WERI-Rb-1 (cell line): ENCODE results near the gene TKTL2.

ENCODE experiments used
- DNase-seq: peaks from one replicate; pipeline ENCODE4 v3.0.0-alpha.2; 2020
- H3K27ac ChIP-seq: fragments of 250-450 bp; sonication (Bioruptor Pico); 2 replicates; pipeline ENCODE4 v1.5.1; 2020; ENCODE audit warnings: mild to moderate bottlenecking, moderate library complexity
- H3K27me3 ChIP-seq: fragments of 250-450 bp; sonication (Bioruptor Pico); 2 replicates; pipeline ENCODE4 v1.5.1; 2021; ENCODE audit warnings: mild to moderate bottlenecking, low read depth, moderate library complexity; ENCODE audit not compliant: insufficient read depth, severe bottlenecking
- H3K36me3 ChIP-seq: fragments of 250-450 bp; sonication (Bioruptor Pico); 2 replicates; pipeline ENCODE4 v1.5.1; 2020; ENCODE audit warnings: mild to moderate bottlenecking, moderate library complexity
- H3K4me3 ChIP-seq: 2 replicates; pipeline ENCODE4 v1.5.1; 2011; ENCODE audit warnings: low read depth, mild to moderate bottlenecking, control low read depth, low read length
- H3K9me3 ChIP-seq: fragments of 250-450 bp; sonication (Bioruptor Pico); 2 replicates; pipeline ENCODE4 v1.5.1; 2021; ENCODE audit warnings: mild to moderate bottlenecking, moderate library complexity; ENCODE audit not compliant: severe bottlenecking
- TF ChIP-seq, protein P1 (sequence below): IDR thresholded peaks from 2 replicates; pipeline ENCODE4 v1.5.1; 2011; ENCODE audit warnings: low read depth, mild to moderate bottlenecking, control low read depth, inconsistent platforms, low read length

TKTL2 gene

DNA sequence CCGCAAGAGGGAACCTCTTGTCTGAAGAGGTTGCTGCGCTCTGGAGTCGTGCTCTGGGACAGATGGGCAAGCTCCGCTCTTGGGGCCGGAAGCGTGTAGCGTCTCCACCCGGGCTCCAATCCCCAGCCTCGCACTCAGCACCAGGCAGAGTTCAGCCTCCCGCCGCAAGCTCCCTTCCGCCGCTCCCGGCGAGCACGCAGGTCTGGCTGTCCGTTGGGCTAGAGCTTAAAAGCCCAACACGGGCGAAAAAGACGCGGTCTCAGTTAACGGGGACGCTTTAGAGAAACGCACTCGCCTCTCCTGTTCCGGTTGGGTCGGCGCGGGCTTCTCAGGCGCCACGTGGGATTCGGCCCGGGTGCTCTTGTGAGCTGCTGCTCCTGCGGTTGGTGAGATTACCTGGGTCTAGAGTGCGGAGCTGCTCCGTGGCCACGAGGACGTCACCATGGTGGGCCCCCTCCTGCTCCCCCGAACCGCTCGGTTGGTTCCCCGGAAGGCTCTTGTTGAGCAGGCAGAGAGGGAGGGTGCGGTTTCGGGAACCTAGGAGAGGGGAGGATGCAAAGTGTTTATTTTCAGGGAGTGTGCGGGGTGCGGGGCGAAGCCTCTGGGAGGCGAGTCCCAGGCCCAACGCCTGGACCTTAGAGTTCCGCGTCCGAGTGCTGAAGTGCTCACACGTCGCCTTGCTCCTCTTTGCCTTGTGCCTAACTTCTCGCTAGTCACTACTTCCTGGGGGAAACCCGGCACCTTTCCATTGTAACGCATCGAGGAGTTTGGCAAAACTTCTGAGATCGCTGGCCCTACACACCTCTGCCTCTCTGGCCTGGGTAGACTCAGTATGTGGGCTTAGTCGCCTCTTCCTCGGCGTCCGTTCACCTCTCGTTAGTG, 21.0 kb upstream of the TKTL2 start, which contains the start of gene TMA16:
Gene TMA16 (plus strand): TSS at position 331 of the 882 bp plus-strand sequence. CDS start 112 bp downstream, at position 443.
- TF ChIP-seq, protein P1, sequence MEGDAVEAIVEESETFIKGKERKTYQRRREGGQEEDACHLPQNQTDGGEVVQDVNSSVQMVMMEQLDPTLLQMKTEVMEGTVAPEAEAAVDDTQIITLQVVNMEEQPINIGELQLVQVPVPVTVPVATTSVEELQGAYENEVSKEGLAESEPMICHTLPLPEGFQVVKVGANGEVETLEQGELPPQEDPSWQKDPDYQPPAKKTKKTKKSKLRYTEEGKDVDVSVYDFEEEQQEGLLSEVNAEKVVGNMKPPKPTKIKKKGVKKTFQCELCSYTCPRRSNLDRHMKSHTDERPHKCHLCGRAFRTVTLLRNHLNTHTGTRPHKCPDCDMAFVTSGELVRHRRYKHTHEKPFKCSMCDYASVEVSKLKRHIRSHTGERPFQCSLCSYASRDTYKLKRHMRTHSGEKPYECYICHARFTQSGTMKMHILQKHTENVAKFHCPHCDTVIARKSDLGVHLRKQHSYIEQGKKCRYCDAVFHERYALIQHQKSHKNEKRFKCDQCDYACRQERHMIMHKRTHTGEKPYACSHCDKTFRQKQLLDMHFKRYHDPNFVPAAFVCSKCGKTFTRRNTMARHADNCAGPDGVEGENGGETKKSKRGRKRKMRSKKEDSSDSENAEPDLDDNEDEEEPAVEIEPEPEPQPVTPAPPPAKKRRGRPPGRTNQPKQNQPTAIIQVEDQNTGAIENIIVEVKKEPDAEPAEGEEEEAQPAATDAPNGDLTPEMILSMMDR, result no peak
- H3K4me3 ChIP-seq, result peak within 1 kb of the TSS; percentile 95
- H3K27ac ChIP-seq, result peak within 1 kb of the TSS; percentile 95
- H3K27me3 ChIP-seq, result no peaks in the 10 kb centered on the region
- H3K9me3 ChIP-seq, result no peaks in the 10 kb centered on the region
- H3K36me3 ChIP-seq, result peaks cover 14% of the 10 kb centered on the region
- DNase-seq, result peak; percentile 97

DNA sequence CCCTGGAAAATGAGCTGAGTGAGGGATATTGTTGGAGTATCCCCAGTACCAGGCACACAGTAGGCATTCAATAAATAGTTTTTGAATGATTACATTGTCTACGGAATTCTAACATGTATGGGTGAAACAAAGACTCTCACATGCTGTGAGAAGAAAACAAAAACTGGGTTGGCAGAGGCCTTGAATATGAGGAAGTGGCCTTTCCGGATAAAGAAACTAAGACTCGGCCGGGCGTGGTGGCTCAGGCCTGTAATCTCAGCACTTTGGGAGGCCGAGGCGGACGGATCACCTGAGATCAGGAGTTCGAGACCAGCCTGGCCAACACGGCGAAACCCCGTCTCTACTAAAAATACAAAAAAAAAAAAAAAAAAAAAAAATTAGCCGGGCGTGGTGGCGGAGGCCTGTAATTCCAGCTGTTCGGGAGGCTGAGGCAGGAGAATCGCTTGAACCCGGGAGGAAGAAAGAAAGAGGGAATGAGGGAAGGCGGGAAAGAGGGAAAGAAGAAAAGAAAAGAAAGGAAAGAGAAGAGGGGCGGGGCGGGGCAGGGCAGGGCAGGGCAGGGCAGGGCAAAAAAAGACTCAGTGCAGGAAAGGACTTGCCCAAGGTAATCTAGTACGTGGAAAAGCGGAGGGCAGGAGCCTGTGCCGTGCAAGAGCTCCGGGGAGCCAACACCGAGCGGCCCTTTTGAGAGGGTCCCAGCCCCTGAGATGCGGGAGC, 20.2 kb upstream of the TKTL2 start:
- Histone ChIP-seq H3K27ac (peak overlapping the region; percentile 95), H3K36me3 (peaks cover 14% of the 10 kb centered on the region), H3K4me3 (peak overlapping the region; percentile 95), H3K9me3 (no peaks in the 10 kb centered on the region), H3K27me3 (no peaks in the 10 kb centered on the region)
- TF ChIP-seq, protein P1, result no peak
- DNase-seq, result no peak

DNA sequence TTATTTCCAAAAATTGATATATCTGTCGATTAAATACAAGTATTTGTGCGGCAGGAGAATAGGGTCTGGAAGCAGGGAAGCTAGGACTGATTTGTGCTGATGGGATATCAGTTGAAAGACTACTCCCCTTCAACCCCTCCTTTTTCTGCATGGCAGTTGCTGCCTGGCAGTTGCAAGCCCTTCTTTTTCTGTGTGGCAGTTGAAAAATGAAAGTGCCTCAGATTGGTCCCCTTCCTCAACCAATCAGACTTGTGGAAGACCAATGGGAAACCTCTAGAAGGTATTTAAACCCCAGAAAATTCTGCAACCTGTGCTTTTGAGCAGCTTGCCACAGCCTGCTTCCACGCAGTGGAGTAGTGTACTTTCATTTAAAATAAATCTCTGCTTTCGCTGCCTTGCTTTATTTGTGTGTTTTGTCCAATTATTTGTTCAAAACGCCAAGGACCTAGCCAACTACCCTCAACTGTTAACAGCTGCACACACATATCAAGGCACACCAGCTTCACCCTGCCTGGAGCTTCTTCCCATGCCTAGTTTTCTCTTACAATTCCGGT, 19.5 kb upstream of the TKTL2 start:
- Histone ChIP-seq H3K4me3 (no peak overlapping the region), H3K9me3 (no peaks in the 10 kb centered on the region), H3K27me3 (no peaks in the 10 kb centered on the region), H3K27ac (peak overlapping the region; percentile 95), H3K36me3 (peaks cover 14% of the 10 kb centered on the region)
- DNase-seq, result no peak
- TF ChIP-seq, protein P1, result no peak

DNA sequence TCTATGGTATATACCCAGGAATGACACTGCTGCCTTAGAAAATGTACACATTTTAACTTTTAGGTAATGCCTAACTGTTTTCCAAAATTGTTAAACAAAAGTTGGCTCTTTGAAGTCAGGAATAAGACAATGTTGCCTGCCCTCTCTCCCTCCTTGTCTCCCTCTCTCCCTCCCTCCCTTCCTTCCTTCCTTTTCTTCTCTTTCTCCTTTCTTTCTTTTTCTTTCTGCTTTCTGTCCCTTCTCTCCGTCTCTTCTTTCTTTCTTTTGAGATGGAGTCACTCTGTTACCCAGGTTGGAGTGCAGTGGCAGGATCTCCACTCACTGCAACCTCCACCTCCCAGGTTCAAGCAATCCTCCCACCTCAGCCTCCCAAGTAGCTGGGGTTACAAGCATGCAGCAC, 16.4 kb upstream of the TKTL2 start:
- no peak for DNase-seq
- Histone ChIP-seq H3K9me3 (no peaks in the 10 kb centered on the region), H3K27me3 (no peaks in the 10 kb centered on the region), H3K4me3 (no peak overlapping the region), H3K27ac (no peak overlapping the region), H3K36me3 (peaks cover 3% of the 10 kb centered on the region; the same call in 1 of the 2 replicates)
- TF ChIP-seq, protein P1, result no peak

DNA sequence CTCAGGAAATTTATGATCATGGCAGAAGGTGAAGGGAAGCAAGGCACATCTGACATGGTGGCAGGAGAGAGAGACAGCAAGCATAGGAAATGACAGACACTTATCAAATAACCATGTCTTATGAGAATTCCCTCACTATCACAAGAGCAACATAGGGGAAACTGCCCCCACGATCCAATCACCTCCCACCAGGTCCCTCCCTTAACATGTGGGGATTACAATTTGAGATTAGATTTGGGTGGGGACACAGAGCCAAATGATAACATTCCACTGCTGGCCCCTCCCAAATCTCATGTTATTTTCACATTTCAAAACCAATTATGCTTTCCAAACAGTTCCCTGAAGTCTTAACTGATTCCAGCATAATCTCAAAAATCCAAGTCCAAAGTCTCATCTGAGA, 12.8 kb upstream of the TKTL2 start:
- Histone ChIP-seq H3K4me3 (no peak overlapping the region), H3K9me3 (no peaks in the 10 kb centered on the region), H3K36me3 (no peaks in the 10 kb centered on the region), H3K27ac (no peak overlapping the region), H3K27me3 (no peaks in the 10 kb centered on the region)
- TF ChIP-seq, protein P1, result no peak
- no peak for DNase-seq
